GM12878 (cell line): Measurements from ENCODE around the gene TUBGCP2. TPM values are rescaled to one million over a fixed set of nuclear protein-coding genes. Genes with fewer than 3 reads are reported as not detected.

Experiments
- CEBPZ ChIP-seq: fragments of 150-350 bp; IDR thresholded peaks from 2 replicates; pipeline ENCODE4 v1.6.1; 2016; ENCODE audit warnings: low read depth, low read length
- EP300 ChIP-seq, 2 experiments: fragments of 150-350 bp in 1 of 2; IDR thresholded peaks; 2 replicates each; pipeline ENCODE4 v1.6.1; 2011 to 2012; ENCODE audit warnings: low read depth in 2 of 2, low read length in 2 of 2, borderline replicate concordance in 1 of 2, improper control_type of control experiment in 1 of 2, inconsistent platforms in 1 of 2; ENCODE audit not compliant: control insufficient read depth in 1 of 2
- HCFC1 ChIP-seq: fragments of 150-350 bp; IDR thresholded peaks from 2 replicates; pipeline ENCODE4 v1.6.1; 2014; ENCODE audit warnings: low read length
- MLLT1 ChIP-seq: fragments of 450-650 bp; IDR thresholded peaks from 2 replicates; pipeline ENCODE4 v1.6.1; 2016; ENCODE audit warnings: mild to moderate bottlenecking
- MTA3 ChIP-seq: IDR thresholded peaks from 2 replicates; pipeline ENCODE4 v1.6.1; 2012; ENCODE audit warnings: low read length, inconsistent platforms, borderline replicate concordance
- MYB ChIP-seq: fragments of 150-350 bp; IDR thresholded peaks from 2 replicates; pipeline ENCODE4 v1.6.1; 2014; ENCODE audit warnings: mild to moderate bottlenecking, low read depth, low read length, borderline replicate concordance
- PML ChIP-seq: IDR thresholded peaks from 2 replicates; pipeline ENCODE4 v1.6.1; 2012; ENCODE audit warnings: low read length, inconsistent platforms
- STAT1 ChIP-seq: fragments of 450-650 bp; conservative IDR thresholded peaks from 2 replicates; pipeline ENCODE4 v1.6.1; 2014; ENCODE audit warnings: antibody characterized with exemption, mild to moderate bottlenecking
- polyA plus RNA-seq, 11 experiments: library from polyadenylated mRNA; depleted of rRNA in 4 of 11; unstranded in 6 of 11; stranded (reverse) in 5 of 11; fragments of >200 nt; fragmentation: Nextera tagmentation in 4 of 11; fragmentation: Illumina TruSeq in 1 of 11; extraction: Ambion mirVana in 4 of 11; extraction: Trizol in 1 of 11; gene quantifications; 1 replicate in 1 of 11; 2 replicates in 10 of 11; pipeline versions ENCODE4 v1.2.1 to v1.2.3, GENCODE V29; 2011 to 2016; ENCODE audit warnings: inconsistent platforms in 2 of 11, missing spikeins in 2 of 11, low read depth in 1 of 11
- total RNA-seq, 4 experiments: library from RNA; depleted of rRNA in 3 of 4; stranded (reverse); fragments of >200 nt in 3 of 4; fragmentation: Illumina TruSeq in 1 of 4; extraction: Trizol in 1 of 4; gene quantifications; 2 replicates each; pipeline versions ENCODE4 v1.2.1 to v1.2.3, GENCODE V29; 2013 to 2021
- TF ChIP-seq, protein P1 (sequence below): fragments of 450-650 bp; formaldehyde crosslinking; IDR thresholded peaks from 2 replicates; pipeline ENCODE4 v1.5.0; 2022; ENCODE audit warnings: mild to moderate bottlenecking, missing genetic modification characterization
- TF ChIP-seq, protein P2 (sequence below): fragments of 450-650 bp; IDR thresholded peaks from 2 replicates; pipeline ENCODE4 v1.6.1; 2017; ENCODE audit warnings: borderline replicate concordance

TUBGCP2 gene
- total and polyA plus RNA-seq, 10 of the 15 experiments (the other 5 are each of a cell fraction or from before 2014, with no cell fraction given), result 4.8 to 47.1 (median 34.7) TPM

GRCh38 chr10:133257489-133258065, 51.1 kb downstream of the TUBGCP2 start (continued):
- TF ChIP-seq CEBPZ (no peak), MYB (no peak), HCFC1 (no peak), PML (no peak), STAT1 (no peak), MLLT1 (no peak), EP300 (IDR thresholded peaks at IDR 0.05; ENCODE audit: borderline replicate concordance in 1 of 2, control insufficient read depth in 1 of 2, low read depth in 2 of 2, low read length in 2 of 2) (no peak), MTA3 (no peak)
- TF ChIP-seq, protein P1, sequence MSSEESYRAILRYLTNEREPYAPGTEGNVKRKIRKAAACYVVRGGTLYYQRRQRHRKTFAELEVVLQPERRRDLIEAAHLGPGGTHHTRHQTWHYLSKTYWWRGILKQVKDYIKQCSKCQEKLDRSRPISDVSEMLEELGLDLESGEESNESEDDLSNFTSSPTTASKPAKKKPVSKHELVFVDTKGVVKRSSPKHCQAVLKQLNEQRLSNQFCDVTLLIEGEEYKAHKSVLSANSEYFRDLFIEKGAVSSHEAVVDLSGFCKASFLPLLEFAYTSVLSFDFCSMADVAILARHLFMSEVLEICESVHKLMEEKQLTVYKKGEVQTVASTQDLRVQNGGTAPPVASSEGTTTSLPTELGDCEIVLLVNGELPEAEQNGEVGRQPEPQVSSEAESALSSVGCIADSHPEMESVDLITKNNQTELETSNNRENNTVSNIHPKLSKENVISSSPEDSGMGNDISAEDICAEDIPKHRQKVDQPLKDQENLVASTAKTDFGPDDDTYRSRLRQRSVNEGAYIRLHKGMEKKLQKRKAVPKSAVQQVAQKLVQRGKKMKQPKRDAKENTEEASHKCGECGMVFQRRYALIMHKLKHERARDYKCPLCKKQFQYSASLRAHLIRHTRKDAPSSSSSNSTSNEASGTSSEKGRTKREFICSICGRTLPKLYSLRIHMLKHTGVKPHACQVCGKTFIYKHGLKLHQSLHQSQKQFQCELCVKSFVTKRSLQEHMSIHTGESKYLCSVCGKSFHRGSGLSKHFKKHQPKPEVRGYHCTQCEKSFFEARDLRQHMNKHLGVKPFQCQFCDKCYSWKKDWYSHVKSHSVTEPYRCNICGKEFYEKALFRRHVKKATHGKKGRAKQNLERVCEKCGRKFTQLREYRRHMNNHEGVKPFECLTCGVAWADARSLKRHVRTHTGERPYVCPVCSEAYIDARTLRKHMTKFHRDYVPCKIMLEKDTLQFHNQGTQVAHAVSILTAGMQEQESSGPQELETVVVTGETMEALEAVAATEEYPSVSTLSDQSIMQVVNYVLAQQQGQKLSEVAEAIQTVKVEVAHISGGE (CRISPR knock-in tag), result no peak
- TF ChIP-seq, protein P2, sequence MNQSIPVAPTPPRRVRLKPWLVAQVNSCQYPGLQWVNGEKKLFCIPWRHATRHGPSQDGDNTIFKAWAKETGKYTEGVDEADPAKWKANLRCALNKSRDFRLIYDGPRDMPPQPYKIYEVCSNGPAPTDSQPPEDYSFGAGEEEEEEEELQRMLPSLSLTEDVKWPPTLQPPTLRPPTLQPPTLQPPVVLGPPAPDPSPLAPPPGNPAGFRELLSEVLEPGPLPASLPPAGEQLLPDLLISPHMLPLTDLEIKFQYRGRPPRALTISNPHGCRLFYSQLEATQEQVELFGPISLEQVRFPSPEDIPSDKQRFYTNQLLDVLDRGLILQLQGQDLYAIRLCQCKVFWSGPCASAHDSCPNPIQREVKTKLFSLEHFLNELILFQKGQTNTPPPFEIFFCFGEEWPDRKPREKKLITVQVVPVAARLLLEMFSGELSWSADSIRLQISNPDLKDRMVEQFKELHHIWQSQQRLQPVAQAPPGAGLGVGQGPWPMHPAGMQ, result no peak
